GM19452 (cell line): ENCODE data around the gene AK2.
A peak's percentile ranks its signal among the peaks of the same experiment; 100 is the strongest.
"Not testable (repeated sequence)": the region's sequence is repeated elsewhere in the genome, so short reads cannot be mapped to it uniquely, and the experiment has no call there.

Source experiments
- ATAC-seq: cut with Tn5 transposase; IDR thresholded peaks from one replicate; pipeline ENCODE4 v1.9.1; 2021; ENCODE audit not compliant: unreplicated experiment

The AK2 gene

GRCh38 chr1:32977546-32978087, 59.1 kb downstream of the AK2 start:
- ATAC-seq, result no peak

GRCh38 chr1:32975055-32975454, 61.6 kb downstream of the AK2 start:
- not testable (repeated sequence) for ATAC-seq

GRCh38 chr1:32973458-32973857, 63.2 kb downstream of the AK2 start:
- not testable (repeated sequence) for ATAC-seq

DNA sequence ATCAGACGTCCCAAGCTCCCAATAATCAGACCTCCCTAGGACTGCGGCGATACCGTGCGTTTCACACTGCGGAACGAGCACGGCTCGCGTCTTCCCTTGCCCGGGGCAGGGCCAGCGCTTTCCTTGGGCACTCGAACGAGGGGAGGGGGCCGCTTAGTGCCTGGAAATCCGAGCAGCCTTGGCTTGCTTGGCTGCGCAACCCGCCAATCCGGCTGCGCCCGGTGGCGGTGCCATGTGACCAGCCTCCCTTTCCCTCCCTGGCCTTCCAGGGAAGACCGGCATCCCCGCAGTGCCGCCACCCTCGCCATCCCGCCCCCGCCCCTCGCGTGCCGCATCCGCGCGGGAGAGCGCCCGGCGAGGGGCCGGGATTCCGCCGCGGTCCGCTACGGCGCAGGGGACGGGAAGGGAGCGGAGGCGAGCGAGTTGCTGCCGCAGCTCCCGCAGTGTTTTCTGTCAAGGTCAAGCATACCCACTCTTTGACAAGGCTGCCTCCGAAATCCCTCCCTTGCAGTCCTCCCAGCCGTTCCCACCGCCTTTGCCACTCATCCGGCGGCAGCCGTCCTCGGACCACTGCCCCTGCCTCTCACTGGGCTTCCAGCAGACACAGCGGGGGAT, 63.8 kb downstream of the AK2 start:
- no peak for ATAC-seq

GRCh38 chr1:32971576-32971975, 65.1 kb downstream of the AK2 start:
- ATAC-seq, result no peak

- no peak for ATAC-seq
These were observed 65.5 kb downstream of the AK2 start for GRCh38 chr1:32971156-32971555.

GRCh38 chr1:32969566-32969965, 67.1 kb downstream of the AK2 start:
- ATAC-seq, result no peak

DNA sequence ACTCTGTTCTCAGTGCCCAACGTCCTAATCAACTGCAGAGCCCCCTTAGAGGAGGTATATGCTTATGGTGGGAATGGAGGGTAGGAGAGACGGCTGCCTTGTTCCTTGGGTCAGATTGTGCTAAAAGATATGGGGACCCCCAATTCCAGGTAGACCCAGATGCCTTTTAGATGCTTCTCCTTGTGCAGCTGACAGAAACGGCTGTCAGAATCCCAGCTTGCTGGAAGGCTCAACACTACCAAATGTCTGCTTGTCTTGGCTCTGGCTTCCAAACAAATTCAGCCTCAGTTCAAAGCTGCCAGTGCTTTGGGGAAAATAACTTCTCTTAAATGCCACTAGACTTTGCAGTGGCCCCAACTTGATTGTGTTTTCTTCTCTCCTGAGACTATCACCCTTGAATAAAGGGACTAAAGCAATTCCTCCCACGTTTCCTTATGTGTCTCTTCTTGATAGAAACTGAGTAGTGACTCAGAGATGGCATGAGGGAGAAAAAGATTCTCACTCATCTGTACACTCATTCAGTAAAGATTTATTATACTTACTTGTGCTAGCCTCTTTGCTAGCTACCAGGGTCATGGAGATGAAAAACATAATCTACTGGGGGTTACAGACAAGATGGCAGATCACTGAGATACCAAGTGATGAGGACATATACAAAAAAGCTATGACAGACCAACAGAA, 68.7 kb downstream of the AK2 start:
- ATAC-seq, result no peak

DNA sequence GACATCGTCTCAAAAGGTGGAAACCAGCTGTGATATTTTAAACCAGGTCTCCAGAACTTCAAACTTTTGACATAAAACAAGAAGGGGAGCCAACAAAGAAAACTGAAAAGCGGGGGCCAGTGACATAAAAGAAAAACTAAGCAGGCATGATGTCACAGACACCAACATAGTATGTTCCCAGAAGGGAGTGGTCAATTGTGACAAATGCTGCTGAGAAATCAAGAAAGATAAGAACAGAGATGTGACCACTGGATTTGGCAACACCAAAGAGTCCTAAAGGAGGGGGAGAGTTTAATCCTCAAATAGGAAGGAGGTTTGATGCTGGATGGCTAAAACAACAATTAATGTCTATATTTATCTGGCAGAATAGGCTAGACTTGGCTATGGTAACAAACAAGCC, 69.8 kb downstream of the AK2 start:
- no peak for ATAC-seq

DNA sequence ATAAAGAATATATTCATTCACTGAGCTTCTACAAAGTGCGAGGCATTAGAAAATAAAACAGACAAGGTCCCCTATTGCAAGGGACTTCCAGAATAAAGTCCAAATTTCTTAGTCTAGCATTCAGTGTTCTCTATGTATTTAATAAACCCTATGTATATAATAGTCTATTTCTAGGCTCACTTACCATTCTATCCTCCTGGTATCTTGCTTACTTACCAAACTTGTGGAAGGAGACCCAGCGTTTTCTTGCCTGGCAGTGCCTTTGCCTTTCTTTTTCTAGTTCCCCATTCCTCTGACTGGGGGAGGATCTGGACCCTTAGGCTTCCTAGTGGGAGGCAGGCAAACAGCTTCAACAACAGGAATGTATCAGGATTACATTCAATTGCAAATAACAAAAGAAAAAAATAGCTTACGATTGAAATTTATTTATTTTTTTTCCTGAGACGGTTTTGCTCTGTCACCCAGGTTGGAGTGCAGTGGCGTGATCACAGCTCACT, 71.4 kb downstream of the AK2 start:
- ATAC-seq, result no peak

DNA sequence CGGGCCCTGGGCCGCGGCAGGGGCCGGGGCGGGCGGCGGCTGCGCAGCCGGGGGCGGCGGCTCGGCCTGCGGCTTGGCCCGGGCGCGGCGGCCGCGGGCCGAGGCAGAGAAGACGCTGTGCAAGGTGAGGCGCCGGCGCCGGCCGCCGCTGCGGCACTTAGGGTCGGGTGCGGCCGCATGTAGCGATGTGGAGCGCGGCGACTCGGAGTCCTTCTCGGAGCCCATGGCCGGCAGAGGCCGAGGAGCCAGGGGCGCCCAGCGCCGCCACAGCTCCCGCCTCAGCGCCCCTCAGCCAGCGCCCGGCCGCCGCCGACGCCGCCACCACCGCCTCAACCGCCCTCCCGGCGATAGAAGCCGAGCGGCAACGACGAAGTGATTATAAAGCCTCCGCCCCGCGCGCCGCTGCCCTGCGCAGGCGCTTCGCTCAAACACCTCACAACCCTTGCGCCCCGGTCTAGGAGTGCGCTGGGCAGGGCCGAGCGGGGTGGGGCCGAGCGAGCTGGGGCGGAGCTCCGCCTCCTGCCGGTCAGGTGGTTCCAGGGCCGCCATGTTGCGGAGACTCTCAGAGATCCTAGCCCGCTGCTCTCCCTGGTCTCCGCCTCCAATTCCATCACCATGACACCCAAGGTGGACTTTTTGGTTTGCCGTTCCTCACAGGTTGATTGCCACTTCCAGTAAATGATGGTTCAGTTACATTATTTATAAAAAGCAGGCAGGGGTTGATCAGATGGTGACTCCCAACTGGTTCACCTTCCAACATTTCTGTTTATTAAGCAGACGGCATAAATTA, 72.0 kb downstream of the AK2 start, which contains the start of gene RNF19B:
RNF19B (minus strand) TSS at position 349 of the 790 bp plus-strand sequence; CDS start at position 225, 124 bp downstream.
- ATAC-seq, result peak; percentile 86

DNA sequence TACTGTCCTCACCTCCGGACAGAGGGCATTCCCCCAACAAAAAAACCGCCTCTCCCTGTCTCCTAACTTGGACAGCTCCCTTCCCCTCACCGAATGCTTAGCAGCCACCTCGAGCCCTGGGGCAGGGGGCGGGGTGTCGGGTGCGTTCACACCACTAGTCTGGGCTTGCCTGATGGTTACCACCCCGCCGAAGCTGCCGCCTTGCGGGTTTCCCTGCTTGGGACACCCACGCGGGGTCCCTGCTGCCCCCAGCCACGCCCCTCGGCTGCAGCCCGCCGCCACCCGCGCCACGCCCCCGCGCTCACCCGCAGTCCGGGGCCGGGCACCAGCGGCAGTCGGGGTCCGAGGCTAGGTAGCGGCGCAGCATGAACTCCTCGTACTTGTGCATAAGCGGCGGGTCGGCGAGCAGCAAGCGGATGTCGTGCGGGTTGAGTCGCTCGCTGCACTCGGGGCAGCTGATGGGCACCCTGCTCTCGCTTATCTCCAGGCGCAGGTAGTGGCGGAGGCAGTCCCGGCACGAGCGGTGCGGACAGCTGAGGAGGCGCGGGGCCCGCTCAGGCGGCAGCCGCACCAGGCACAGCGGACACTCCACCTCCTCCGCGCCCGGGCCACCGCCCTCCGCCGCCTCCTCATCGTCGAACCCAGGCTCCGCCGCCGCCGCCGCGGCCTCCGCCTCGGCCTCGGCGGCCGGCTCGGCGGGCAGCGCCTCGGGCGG, 72.8 kb downstream of the AK2 start:
- ATAC-seq, result peak; percentile 18

DNA sequence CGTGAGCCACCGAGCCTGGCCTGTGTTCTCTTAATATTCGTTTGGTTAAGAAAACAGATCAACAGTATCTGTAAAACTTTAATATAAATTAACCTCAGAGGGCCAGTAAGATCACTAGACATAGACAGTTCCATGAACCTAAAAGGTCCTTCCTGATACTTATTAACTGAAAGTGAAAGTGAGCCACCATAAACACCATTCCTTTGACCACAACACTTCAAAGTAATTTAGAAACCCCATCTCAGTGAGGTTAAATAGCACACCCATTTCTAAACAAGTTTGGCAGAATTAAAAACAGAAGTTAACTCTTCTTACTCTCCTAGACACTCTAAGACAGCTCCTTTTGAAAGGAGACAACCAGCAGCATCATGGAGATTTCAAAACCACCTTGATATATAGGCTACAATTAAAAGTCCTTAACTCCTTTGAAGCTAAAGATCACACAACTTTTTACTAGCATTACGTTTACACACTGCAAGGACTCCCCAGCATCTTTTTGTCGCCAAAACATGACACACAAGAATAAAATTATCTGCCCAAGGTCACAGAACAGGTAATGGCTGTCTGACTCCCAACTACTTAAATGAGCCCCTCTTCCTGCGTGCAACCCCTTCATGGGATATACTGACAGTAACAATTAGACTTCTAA, 74.3 kb downstream of the AK2 start:
- ATAC-seq, result no peak

GRCh38 chr1:32960819-32961355, 75.8 kb downstream of the AK2 start:
- no peak for ATAC-seq

DNA sequence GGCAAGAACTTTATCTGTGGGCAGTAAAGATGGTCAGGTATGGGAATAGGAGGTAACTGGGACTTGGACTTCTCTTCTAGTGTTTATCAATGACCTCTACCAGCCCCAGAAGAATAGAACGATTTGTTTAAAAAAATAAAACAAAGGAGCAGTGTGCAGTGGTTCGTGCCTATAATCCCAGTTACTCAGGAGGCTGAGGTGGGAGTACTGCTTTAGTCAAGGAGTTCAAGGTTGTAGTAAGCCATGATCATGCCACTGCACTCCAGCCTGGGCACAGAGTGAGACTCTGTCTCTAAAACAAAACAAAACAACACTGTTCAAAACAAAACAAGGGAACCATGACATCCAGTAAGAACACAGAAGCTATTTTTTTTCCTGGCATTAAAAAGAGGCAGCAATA, 76.3 kb downstream of the AK2 start:
- no peak for ATAC-seq

GRCh38 chr1:32958827-32959226, 77.9 kb downstream of the AK2 start:
- ATAC-seq, result no peak
